Sigmoid colon (tissue), 7 donors: ENCODE results near the gene FILIP1. TPM values are rescaled to one million over a fixed set of nuclear protein-coding genes. Genes with fewer than 3 reads are reported as not detected.
A peak's percentile ranks its signal among the peaks of the same experiment; 100 is the strongest.

Experiments
- DNase-seq: peaks from one replicate; pipeline ENCODE4 v3.0.0-alpha.2; 2019
- H3K27ac ChIP-seq, 4 donors: fragments of 200-600 bp; sonication (generic); one replicate each; pipeline ENCODE4 v1.5.1; 2016 to 2019; ENCODE audit warnings: mild to moderate bottlenecking in 1 of 4
- H3K27me3 ChIP-seq, 3 donors: fragments of 200-600 bp; sonication (generic); one replicate each; pipeline ENCODE4 v1.5.1; 2019; ENCODE audit warnings: mild to moderate bottlenecking in 1 of 3
- H3K36me3 ChIP-seq, 4 donors: fragments of 200-600 bp; sonication (generic); one replicate each; pipeline ENCODE4 v1.5.1; 2016 to 2019
- H3K4me1 ChIP-seq, 4 donors: fragments of 200-600 bp; sonication (generic); one replicate each; pipeline ENCODE4 v1.5.1; 2017 to 2019
- H3K4me3 ChIP-seq, 4 donors: fragments of 200-600 bp; sonication (generic); one replicate each; pipeline ENCODE4 v1.5.1; 2017 to 2019; ENCODE audit warnings: mild to moderate bottlenecking in 2 of 4, moderate library complexity in 1 of 4
- H3K9me3 ChIP-seq, 4 donors: fragments of 200-600 bp in 3 of 4; sonication (generic) in 3 of 4; one replicate each; pipeline versions ENCODE4 v1.5.1 to v1.6.1; 2013 to 2019
- CTCF ChIP-seq, 4 experiments: fragments of 450-650 bp in 3 of 4; fragments of 200-600 bp in 1 of 4; IDR thresholded peaks; one replicate each; pipeline ENCODE4 v1.5.1; 2016 to 2019; ENCODE audit warnings: antibody characterized with exemption in 4 of 4, mild to moderate bottlenecking in 3 of 4, moderate library complexity in 2 of 4
- EP300 ChIP-seq, 4 donors: sonication (generic); formaldehyde crosslinking; IDR thresholded peaks; one replicate each; pipeline ENCODE4 v1.6.1; 2017; ENCODE audit warnings: antibody characterized with exemption in 4 of 4
- POLR2A ChIP-seq, 2 donors: fragments of 450-650 bp; IDR thresholded peaks; one replicate each; pipeline ENCODE4 v1.6.1; 2016; ENCODE audit warnings: antibody characterized with exemption in 2 of 2, mild to moderate bottlenecking in 2 of 2, moderate library complexity in 2 of 2
- POLR2AphosphoS5 ChIP-seq, 4 donors: sonication (generic); formaldehyde crosslinking; IDR thresholded peaks; one replicate each; pipeline ENCODE4 v1.6.1; 2017; ENCODE audit warnings: antibody characterized with exemption in 4 of 4
- WGBS, 2 donors: extraction: QIAGEN DNeasy Blood & Tissue Kit; methylation state at CpG; one replicate each; pipeline ENCODE4 v1.1.7; 2013; 5-methylcytosine and 5-hydroxymethylcytosine counted together
- intact Hi-C: fragments of 100-400 bp; cut with DNase I; formaldehyde crosslinking; loops from one replicate; pipeline ENCODE4 v1.15.1; 2023
- polyA plus RNA-seq, 3 donors: library from polyadenylated mRNA; stranded (reverse); fragments of 200-250 nt; gene quantifications; one replicate each; pipeline ENCODE4 v1.2.3, GENCODE V29; 2013
- total RNA-seq, 4 donors: library from RNA; depleted of rRNA; stranded (reverse); fragments of >200 nt; gene quantifications; one replicate each; pipeline ENCODE4 v1.1.0, GENCODE V29; 2016
- donor health status: healthy with polysubstance abuse.
- donor health status: Bipolar disorder and iron deficiency.
- donor health status: healthy.

Gene FILIP1
- total and polyA plus RNA-seq, 7 donors, result 0.46 to 72.8 (median 47.1) TPM

- peak overlapping the region; percentile 8 to 35 (median 22) for H3K4me3 ChIP-seq
- DNase-seq, result no peak
- H3K27ac ChIP-seq, result peak overlapping the region; percentile 11 to 64 (median 42)
- H3K4me1 ChIP-seq, result peaks cover 0 to 14% (median 6%) of the 10 kb centered on the region in 4 donors
- intact Hi-C loops, result no loop called here
- H3K27me3 ChIP-seq, result no peaks in the 10 kb centered on the region
- TF ChIP-seq POLR2A (IDR thresholded peaks at IDR 0.05), result no peak
- no peak for TF ChIP-seq CTCF (IDR thresholded peaks at IDR 0.05)
- TF ChIP-seq EP300 (IDR thresholded peaks at IDR 0.05), result no peak
- TF ChIP-seq POLR2AphosphoS5 (IDR thresholded peaks at IDR 0.05), result no peak
- no peaks in the 10 kb centered on the region for H3K36me3 ChIP-seq
- WGBS, 2 donors, result 10 to 36% methylated on average over 9 of the region's 9 CpGs
- H3K9me3 ChIP-seq, result no peaks in the 10 kb centered on the region
These were observed 30.8 kb upstream of the FILIP1 start for GRCh38 chr6:75524322-75524972.

- TF ChIP-seq POLR2AphosphoS5 (IDR thresholded peaks at IDR 0.05) (no peak), CTCF (IDR thresholded peaks at IDR 0.05) (no peak), EP300 (IDR thresholded peaks at IDR 0.05) (no peak), POLR2A (IDR thresholded peaks at IDR 0.05) (no peak)
- intact Hi-C loops, result no loop called here
- Histone ChIP-seq H3K9me3 (no peaks in the 10 kb centered on the region), H3K27me3 (no peaks in the 10 kb centered on the region), H3K27ac (no peak overlapping the region), H3K4me3 (no peak overlapping the region), H3K36me3 (no peaks in the 10 kb centered on the region), H3K4me1 (peaks cover 0 to 7% (median 0%) of the 10 kb centered on the region in 4 donors)
- 30 to 32% methylated on average over 2 of the region's 2 CpGs for WGBS, 2 donors
- no peak for DNase-seq
These were observed 23.2 kb upstream of the FILIP1 start for GRCh38 chr6:75516757-75517156.

GRCh38 chr6:75512591-75512990, 19.0 kb upstream of the FILIP1 start:
- Histone ChIP-seq H3K36me3 (no peaks in the 10 kb centered on the region), H3K4me1 (peaks cover 0 to 7% (median 0%) of the 10 kb centered on the region in 4 donors), H3K4me3 (no peak overlapping the region), H3K27ac (peak overlapping the region in 1 of 4 donors; percentile 3), H3K9me3 (no peaks in the 10 kb centered on the region), H3K27me3 (no peaks in the 10 kb centered on the region)
- WGBS, 2 donors, result 94 to 95% methylated on average over 2 of the region's 2 CpGs
- TF ChIP-seq POLR2A (IDR thresholded peaks at IDR 0.05) (no peak), CTCF (IDR thresholded peaks at IDR 0.05) (no peak), EP300 (IDR thresholded peaks at IDR 0.05) (no peak), POLR2AphosphoS5 (IDR thresholded peaks at IDR 0.05) (no peak)
- intact Hi-C loops, result loop anchor here (5.0 kb wide), 1 partner anchor 210 kb away; no protein-coding TSS in a partner anchor
- no peak for DNase-seq

- intact Hi-C loops, result no loop called here
- TF ChIP-seq POLR2AphosphoS5 (IDR thresholded peaks at IDR 0.05) (no peak), EP300 (IDR thresholded peaks at IDR 0.05) (no peak), POLR2A (IDR thresholded peaks at IDR 0.05) (no peak), CTCF (IDR thresholded peaks at IDR 0.05) (no peak)
These were observed 11.8 kb upstream of the FILIP1 start for GRCh38 chr6:75505424-75505823.

More at GRCh38 chr6:75505424-75505823, 11.8 kb upstream of the FILIP1 start:
- 84 to 88% methylated on average over 2 of the region's 2 CpGs for WGBS, 2 donors
- no peak overlapping the region for H3K4me3 ChIP-seq
- H3K27me3 ChIP-seq, result no peaks in the 10 kb centered on the region
- H3K4me1 ChIP-seq, result no peaks in the 10 kb centered on the region
- H3K36me3 ChIP-seq, result no peaks in the 10 kb centered on the region
- H3K9me3 ChIP-seq, result no peaks in the 10 kb centered on the region
- no peak overlapping the region for H3K27ac ChIP-seq
- DNase-seq, result no peak
